ENCODE measurements around the gene UNG.
"Not testable (repeated sequence)": the region's sequence is repeated elsewhere in the genome, so short reads cannot be mapped to it uniquely, and the experiment has no call there.

Gene UNG

DNA sequence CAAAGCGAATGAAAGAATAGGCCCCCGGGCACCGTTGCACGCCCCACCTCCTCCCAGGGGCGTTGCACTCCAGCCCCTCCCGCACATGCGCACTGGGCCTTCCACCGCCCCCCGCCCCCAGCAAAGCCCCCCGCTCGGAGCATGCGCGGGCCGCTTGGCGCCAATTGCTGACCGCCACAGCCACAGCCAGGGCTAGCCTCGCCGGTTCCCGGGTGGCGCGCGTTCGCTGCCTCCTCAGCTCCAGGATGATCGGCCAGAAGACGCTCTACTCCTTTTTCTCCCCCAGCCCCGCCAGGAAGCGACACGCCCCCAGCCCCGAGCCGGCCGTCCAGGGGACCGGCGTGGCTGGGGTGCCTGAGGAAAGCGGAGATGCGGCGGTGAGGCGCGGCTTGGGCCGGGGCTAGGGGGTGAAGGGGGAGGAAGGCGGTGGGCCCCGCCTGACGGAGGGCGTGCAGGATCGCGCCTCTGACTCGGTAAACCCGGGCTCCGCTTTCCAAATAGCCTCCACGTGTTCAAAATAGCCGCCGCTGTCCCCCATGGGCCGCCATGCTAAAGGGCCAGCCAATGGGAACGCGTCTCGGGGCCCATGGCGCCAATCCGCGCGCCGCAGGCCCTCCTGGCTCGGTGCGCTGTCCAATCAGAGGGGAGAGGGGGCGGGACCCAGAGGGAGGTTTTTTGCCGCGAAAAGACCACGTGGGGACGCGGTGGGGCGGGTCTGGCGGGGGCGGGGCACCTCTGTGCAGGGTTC is at the start of gene UNG:
Gene UNG, plus strand, starts transcription at position 163 of the 748 bp plus-strand sequence. Its CDS starts 83 bp downstream, at position 246.
- Mint-ChIP-seq H3K4me3 (peak within 1 kb of the TSS; percentile 75), H3K27ac (peak within 1 kb of the TSS; percentile 43), H3K4me1 (peaks cover 43% of the 10 kb centered on the region), H3K9me3 (no peaks in the 10 kb centered on the region), H3K27me3 (peaks cover 3% of the 10 kb centered on the region), H3K36me3 (peaks cover 20% of the 10 kb centered on the region)
- peak; percentile 97 for DNase-seq
- CTCF ChIA-PET, result interaction anchor here (2.8 kb wide), 1 partner anchor 15 kb away, joined by 17 read pairs; no protein-coding TSS in a partner anchor

DNA sequence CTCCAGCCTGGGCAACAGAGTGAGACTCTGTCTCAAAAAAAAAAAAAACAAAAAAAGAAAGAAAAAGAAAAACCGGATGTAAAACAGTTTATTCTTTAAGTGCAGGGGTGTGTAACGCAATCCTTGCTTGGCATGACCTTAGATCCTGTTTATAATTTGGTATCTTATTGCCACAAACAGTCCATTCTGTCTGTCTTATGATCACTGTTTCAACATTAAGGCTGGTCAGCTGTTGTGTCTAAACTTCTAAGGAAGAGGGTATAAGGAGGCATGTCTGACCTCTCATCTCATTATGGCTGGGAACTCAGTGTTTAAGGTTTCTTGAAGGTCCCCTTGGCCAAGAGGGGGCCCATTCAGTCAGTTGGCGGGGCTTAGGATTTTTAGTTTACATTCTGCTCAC is 48.7 kb upstream of the UNG start:
- H3K4me1 Mint-ChIP-seq, CTCF ChIA-PET, H3K36me3 Mint-ChIP-seq, H3K27me3 Mint-ChIP-seq, H3K27ac Mint-ChIP-seq, DNase-seq, H3K4me3 Mint-ChIP-seq, H3K9me3 Mint-ChIP-seq: not testable (repeated sequence)

DNA sequence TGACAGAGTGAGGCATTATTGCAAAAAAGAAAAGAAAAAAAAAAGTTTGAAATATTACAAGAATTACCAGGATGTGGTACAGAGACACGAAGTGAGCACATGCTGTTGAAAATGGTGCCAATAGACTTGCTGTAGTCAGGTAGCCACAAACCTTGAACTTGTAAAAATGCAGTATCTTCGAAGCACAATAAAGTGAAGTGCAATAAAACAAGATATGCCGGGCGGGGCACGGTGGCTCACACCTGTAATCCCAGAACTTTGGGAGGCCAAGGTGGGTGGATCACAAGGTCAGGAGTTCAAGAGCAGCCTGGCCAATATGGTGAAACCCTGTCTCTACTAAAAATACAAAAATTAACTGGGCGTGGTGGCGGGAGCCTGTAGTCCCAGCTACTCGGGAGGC is 47.6 kb upstream of the UNG start:
- H3K4me3 Mint-ChIP-seq, H3K27ac Mint-ChIP-seq, CTCF ChIA-PET, H3K27me3 Mint-ChIP-seq, H3K36me3 Mint-ChIP-seq, H3K9me3 Mint-ChIP-seq, DNase-seq: not testable (repeated sequence)
- peaks cover 18% of the 10 kb centered on the region for H3K4me1 Mint-ChIP-seq

DNA sequence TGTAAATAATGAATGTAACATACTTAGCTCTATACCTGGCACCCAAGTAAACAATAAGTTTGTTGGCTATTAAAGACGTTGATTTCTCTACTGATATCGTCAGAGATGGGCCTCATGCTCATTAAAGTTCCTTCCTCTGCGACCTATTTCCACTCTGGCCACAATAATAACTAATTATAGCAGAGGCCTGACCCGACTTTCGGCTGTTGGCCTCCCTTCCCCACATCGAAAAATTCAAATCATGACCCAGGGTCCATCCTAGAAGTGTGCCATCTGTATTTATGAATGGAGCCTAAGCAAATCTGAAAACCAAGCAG is 45.3 kb upstream of the UNG start:
- no peak for DNase-seq
- H3K27ac Mint-ChIP-seq, result peak overlapping the region; percentile 93
- peaks cover 5% of the 10 kb centered on the region for H3K36me3 Mint-ChIP-seq
- H3K27me3 Mint-ChIP-seq, result no peaks in the 10 kb centered on the region
- H3K4me1 Mint-ChIP-seq, result peaks cover 17% of the 10 kb centered on the region
- CTCF ChIA-PET, result interaction anchor here (0.7 to 0.8 kb wide), 2 partner anchors 35 to 168 kb away, joined by 3 to 4 read pairs; no protein-coding TSS in a partner anchor
- no peaks in the 10 kb centered on the region for H3K9me3 Mint-ChIP-seq
- H3K4me3 Mint-ChIP-seq, result peak overlapping the region; percentile 85

DNA sequence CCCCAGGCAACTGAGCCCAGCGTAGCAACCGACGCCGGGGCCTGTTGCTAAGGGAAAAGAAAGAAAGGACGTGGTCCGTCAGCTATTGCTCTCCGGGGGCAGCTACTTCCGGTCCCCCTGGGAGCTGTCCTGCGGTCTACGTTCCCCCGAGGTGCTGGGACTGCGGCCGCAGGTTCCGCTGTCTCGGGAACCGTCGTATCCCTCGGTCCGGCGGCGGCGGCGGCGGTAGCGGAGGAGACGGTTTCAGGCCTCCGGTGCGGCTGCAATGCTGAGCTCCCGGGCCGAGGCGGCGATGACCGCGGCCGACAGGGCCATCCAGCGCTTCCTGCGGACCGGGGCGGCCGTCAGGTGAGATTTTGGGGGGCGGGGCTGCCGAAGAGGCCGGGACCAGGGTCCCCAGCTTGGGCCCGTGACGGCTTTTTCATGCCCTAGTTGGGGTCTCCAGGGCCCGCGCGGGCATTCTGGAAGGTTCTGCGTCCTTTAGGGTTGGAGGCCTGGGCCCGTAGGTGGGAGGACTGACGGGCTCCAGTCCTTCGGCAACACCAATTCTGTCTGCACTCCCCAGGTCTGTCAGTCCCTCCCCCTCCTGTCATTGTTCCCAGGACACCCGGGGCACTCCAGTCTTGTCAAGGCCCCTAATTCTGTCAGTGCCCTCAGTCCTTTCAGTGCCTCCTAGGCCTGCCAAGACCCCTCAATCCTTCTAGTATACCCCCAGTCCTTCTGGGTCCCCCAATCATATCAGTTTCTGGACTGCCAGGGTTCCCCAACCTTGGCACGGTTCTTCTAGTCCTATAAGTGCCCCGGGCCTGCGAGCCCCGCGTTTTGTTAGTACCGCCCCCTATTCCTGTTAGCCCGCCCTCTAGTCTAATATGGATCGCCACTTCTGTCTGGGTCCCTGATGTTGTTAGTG is 44.7 kb upstream of the UNG start, which contains the start of gene USP30:
Gene USP30, plus strand, starts transcription at position 163 of the 910 bp plus-strand sequence. Its CDS starts 103 bp downstream, at position 266.
- H3K9me3 Mint-ChIP-seq, result no peaks in the 10 kb centered on the region
- peak within 1 kb of the TSS; percentile 85 for H3K4me3 Mint-ChIP-seq
- H3K27me3 Mint-ChIP-seq, result no peaks in the 10 kb centered on the region
- peaks cover 15% of the 10 kb centered on the region for H3K4me1 Mint-ChIP-seq
- peak; percentile 85 for DNase-seq
- peak within 1 kb of the TSS; percentile 93 for H3K27ac Mint-ChIP-seq
- CTCF ChIA-PET, result interaction anchor here (0.7 to 1.6 kb wide), 3 partner anchors 35 to 168 kb away, joined by 3 to 5 read pairs (median 4); partner anchors contain the start of gene ALKBH2
- peaks cover 5% of the 10 kb centered on the region for H3K36me3 Mint-ChIP-seq

DNA sequence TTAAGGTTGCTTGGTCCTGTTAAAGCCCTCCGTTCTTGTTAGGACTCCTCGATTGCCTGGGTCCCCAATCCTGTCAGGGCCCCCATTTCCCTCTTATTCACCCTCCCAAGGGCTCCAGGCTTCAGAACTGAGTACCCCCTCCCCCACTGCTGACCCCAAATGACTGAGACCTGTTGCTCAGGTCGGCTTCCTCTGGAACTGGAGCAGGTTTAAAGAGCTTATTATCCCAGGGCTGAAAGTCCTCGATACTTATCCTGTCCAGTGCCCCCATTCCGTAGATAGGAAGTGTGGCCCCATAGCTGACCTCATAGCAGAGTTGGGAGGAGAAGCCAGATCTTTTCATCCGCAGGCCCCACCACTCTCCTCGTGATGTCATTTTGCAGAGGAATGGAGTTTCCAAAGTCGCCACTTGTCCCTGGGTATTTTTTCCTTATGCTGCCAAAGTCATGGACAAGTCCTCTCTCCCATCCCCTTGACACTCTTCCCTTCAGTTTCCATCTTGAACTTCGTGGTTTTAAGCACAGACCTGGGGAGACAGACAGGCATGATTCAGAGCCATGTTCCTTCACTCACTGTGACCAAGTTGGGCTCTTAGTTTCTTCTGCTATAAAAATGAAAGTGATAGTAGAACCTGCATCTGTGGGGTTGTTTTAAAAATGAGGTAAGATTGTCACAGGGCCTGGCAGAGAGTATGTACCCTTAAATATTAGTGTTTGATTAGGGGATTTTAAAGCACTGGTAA is 43.8 kb upstream of the UNG start:
- CTCF ChIA-PET, result interaction anchor here (1.6 kb wide), 1 partner anchor 39 kb away, joined by 5 read pairs; the partner anchor contains the start of gene ALKBH2
- peak overlapping the region; percentile 93 for H3K27ac Mint-ChIP-seq
- no peaks in the 10 kb centered on the region for H3K9me3 Mint-ChIP-seq
- peaks cover 15% of the 10 kb centered on the region for H3K4me1 Mint-ChIP-seq
- no peaks in the 10 kb centered on the region for H3K27me3 Mint-ChIP-seq
- H3K36me3 Mint-ChIP-seq, result peaks cover 5% of the 10 kb centered on the region
- peak; percentile 50 for DNase-seq
- peak overlapping the region; percentile 85 for H3K4me3 Mint-ChIP-seq

DNA sequence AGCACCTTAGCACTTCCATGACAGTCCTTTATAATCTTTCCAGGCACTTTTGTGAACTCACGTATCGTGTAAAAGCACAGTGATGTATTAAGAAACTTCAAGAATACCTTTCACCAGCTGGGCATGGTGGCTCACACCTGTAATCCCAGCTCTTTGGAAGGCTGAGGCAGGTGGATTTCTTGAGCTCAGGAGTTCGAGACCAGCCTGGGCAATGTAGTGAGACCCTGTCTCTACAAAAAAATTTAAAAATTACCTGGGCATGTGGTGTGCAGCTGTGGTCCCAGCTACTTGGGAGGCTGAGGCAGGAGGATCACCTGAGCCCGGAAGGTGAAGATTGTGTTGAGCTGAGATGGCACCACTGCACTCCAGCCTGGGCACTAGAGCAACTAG is 43.3 kb upstream of the UNG start:
- H3K36me3 Mint-ChIP-seq, H3K9me3 Mint-ChIP-seq, H3K27me3 Mint-ChIP-seq: not testable (repeated sequence)
- Mint-ChIP-seq H3K4me3 (peak overlapping the region; percentile 85), H3K27ac (peak overlapping the region; percentile 93), H3K4me1 (peaks cover 15% of the 10 kb centered on the region)
- peak; percentile 26 for DNase-seq
- CTCF ChIA-PET, result interaction anchor here (0.7 to 1.6 kb wide), 2 partner anchors 39 to 58 kb away, joined by 3 to 5 read pairs; partner anchors contain the start of gene ALKBH2

DNA sequence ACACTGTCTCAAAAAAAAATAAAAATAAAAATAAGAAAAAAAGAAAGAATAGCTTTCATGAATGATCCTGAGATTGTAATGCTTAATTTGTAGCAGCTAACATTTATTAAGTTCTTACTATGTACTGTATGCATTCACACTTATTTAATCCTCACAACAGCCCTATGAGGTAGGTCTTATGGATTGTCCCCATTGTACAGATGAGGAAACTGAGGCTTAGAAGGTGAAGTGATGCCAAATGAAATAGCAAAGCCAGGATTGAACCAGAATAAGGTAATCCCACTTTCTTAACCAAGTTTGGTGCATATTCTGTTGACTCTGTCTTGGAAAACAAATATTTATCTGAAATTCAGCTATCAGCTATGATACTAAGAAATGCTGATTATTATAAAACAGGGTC is 42.9 kb upstream of the UNG start:
- Mint-ChIP-seq H3K36me3 (peaks cover 5% of the 10 kb centered on the region), H3K27ac (peak overlapping the region; percentile 64), H3K4me3 (no peak overlapping the region), H3K9me3 (no peaks in the 10 kb centered on the region), H3K27me3 (no peaks in the 10 kb centered on the region), H3K4me1 (peaks cover 15% of the 10 kb centered on the region)
- CTCF ChIA-PET, result interaction anchor here (0.7 to 1.6 kb wide), 2 partner anchors 38 to 57 kb away, joined by 3 to 5 read pairs; partner anchors contain the start of gene ALKBH2
- no peak for DNase-seq

DNA sequence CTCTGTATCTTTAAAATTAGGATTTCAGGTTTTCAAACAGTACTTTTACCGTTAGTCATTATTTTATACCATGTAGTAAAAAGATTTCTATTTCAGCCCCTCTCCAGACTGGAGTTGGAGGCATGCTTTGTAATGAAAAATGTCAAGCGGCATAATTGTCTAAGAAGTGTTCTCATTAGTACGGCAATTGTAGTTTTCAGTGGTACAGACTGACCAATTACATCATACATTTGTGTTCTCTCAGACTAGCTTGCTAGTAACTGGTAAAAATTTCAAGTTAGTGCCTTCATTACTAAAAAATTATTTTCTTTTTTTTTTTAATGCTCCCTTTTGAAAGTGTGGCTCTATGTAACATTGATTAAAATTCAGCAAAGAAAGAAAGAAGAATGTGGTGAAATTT is 40.5 kb upstream of the UNG start:
- no peak overlapping the region for H3K4me3 Mint-ChIP-seq
- H3K9me3 Mint-ChIP-seq, result no peaks in the 10 kb centered on the region
- H3K36me3 Mint-ChIP-seq, result peaks cover 4% of the 10 kb centered on the region
- H3K27me3 Mint-ChIP-seq, result no peaks in the 10 kb centered on the region
- H3K4me1 Mint-ChIP-seq, result peaks cover 14% of the 10 kb centered on the region
- no peak overlapping the region for H3K27ac Mint-ChIP-seq
- CTCF ChIA-PET, result no interaction called here
- no peak for DNase-seq

DNA sequence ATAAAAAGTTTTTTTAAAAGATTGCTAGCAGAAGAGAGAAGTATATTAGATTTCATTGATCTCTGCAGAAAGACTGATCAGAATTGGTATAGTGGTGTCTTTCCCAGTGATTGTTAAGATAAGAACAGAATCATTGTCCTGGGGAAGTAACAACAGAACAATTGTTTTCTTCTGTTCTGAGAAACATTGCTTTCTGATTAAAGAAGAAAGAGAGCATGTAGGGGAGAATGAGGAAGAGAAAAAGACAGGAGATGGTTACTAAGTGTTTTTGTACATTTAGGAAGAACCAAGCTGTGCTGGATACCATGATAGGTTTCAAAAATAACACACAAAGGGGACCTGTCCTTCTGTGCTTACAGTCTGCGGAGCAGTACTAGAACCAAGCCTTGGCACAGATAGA is 40.0 kb upstream of the UNG start:
- no peaks in the 10 kb centered on the region for H3K27me3 Mint-ChIP-seq
- H3K4me3 Mint-ChIP-seq, result no peak overlapping the region
- H3K27ac Mint-ChIP-seq, result no peak overlapping the region
- H3K4me1 Mint-ChIP-seq, result peaks cover 10% of the 10 kb centered on the region
- CTCF ChIA-PET, result no interaction called here
- H3K9me3 Mint-ChIP-seq, result no peaks in the 10 kb centered on the region
- DNase-seq, result no peak
- no peaks in the 10 kb centered on the region for H3K36me3 Mint-ChIP-seq

DNA sequence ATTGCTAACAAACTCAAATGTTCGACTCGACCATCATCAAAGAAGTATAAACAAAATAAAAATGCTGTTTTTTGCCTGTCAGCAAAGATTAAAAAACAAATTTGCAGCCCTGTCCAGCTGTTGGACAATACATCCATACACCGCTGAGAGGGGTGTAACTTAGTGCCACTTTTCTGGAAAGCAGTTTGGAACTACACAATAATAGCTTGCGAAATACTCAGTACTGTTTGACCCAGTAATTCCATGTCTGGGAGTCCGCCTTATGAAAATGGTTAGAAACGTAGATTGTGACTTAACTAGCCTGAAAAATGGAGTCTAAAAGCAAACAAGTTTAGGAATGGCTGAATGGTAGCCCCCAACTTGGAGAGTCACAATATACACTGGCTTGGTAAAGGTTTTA is 38.6 kb upstream of the UNG start:
- H3K4me3 Mint-ChIP-seq, result no peak overlapping the region
- CTCF ChIA-PET, result interaction anchor here (1.1 kb wide), 1 partner anchor 34 kb away, joined by 4 read pairs; the partner anchor contains the start of gene ALKBH2
- no peaks in the 10 kb centered on the region for H3K27me3 Mint-ChIP-seq
- no peak overlapping the region for H3K27ac Mint-ChIP-seq
- H3K36me3 Mint-ChIP-seq, result no peaks in the 10 kb centered on the region
- H3K9me3 Mint-ChIP-seq, result no peaks in the 10 kb centered on the region
- peaks cover 8% of the 10 kb centered on the region for H3K4me1 Mint-ChIP-seq
- DNase-seq, result no peak

DNA sequence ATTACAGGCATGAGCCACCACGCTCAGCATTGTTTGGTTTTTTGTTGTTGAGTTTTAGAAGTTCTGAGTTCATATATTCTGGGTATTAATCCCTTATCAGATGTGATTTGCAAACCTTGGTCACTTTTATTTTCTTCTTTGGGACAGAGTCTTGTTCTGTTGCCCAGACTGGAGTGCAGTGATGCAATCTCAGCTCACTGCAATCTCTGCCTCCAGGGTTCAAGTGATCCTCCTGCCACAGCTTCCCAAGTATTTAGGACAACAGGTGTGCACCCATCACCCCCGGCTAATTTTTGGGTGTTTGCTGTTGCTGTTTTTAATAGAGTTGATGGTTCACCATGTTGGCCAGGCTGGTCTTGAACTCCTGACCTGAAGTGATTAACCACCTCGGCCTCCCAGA is 33.3 kb upstream of the UNG start:
- DNase-seq, result no peak
- no peaks in the 10 kb centered on the region for H3K27me3 Mint-ChIP-seq
- H3K4me1 Mint-ChIP-seq, result no peaks in the 10 kb centered on the region
- no peak overlapping the region for H3K27ac Mint-ChIP-seq
- no peaks in the 10 kb centered on the region for H3K9me3 Mint-ChIP-seq
- CTCF ChIA-PET, result no interaction called here
- H3K4me3 Mint-ChIP-seq, result no peak overlapping the region
- H3K36me3 Mint-ChIP-seq, result no peaks in the 10 kb centered on the region

DNA sequence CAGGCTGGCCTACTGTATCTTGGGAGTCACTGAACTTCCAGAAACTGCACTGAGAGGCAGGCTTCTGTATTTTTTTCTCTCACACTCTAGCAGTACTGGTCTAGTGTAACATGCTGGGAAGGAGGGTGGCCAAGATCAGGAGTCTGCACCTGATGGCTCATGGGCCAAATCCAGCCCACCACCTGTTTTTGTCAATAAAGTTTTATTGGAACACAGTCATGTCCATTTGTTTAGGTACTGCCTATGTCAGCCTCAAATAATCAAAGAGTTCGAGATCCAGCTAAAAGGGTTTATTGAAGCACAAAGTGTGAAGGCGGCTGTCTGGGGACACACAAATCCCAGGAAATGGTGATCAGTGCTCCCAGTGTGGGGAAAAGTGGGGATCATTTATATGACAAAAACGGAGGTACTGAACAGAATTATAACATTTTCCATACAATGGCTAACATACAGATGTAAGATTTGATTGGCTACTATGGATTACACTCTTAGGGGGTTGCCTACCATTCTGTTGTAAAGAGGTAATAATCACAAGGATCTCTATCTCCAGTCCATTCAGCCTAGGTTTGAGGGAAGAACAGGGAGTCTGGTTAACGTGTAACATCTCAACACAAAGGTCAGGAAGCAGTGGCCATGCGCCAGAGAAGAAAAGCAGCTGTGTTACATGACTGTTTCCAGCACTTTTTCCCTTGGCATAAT is 32.1 kb upstream of the UNG start:
- no peaks in the 10 kb centered on the region for H3K4me1 Mint-ChIP-seq
- CTCF ChIA-PET, result no interaction called here
- H3K4me3 Mint-ChIP-seq, result no peak overlapping the region
- no peak overlapping the region for H3K27ac Mint-ChIP-seq
- H3K27me3 Mint-ChIP-seq, result no peaks in the 10 kb centered on the region
- no peaks in the 10 kb centered on the region for H3K36me3 Mint-ChIP-seq
- no peak for DNase-seq
- no peaks in the 10 kb centered on the region for H3K9me3 Mint-ChIP-seq

Data from activated naive CD4-positive, alpha-beta T cell treated with anti-CD3 and anti-CD28 coated beads, Interleukin-2, amount 10 ng/mL, durations not matched to agents 7 days and 5 days (primary cell).